HCT116 (cell line): ENCODE results near the gene KCTD19. TPM values are rescaled to one million over a fixed set of nuclear protein-coding genes. Genes with fewer than 3 reads are reported as not detected.

ENCODE experiments used
- ATAC-seq: fragments of 200-7000 bp; cut with Tn5 transposase; 2 replicates; pipeline ENCODE4 v1.9.1; 2020; ENCODE audit warnings: mild to moderate bottlenecking, moderate library complexity
- BruUV-seq: library from RNA; stranded (reverse); fragments of 400-500 nt; replicated peaks from 2 replicates; lab custom pipeline; 2021; lab: Mats Ljungman, UMichigan
- CTCF ChIA-PET: fragments of 300-600 bp; sonication (Branson Sonifier 250); formaldehyde crosslinking; loops from one replicate; lab custom pipeline; 2021; ENCODE audit warnings: antibody characterized with exemption; lab: Charles Lee
- POLR2A ChIA-PET: fragments of 300-600, 350-600 bp; sonication (Branson Sonifier 250); formaldehyde crosslinking; loops from one replicate; lab custom pipeline; 2021; ENCODE audit warnings: antibody characterized with exemption; lab: Charles Lee
- RAD21 ChIA-PET, 2 experiments: fragments of 300-600 bp; sonication (Branson Sonifier 250); formaldehyde crosslinking; loops; one replicate each; lab custom pipeline; 2023; ENCODE audit warnings: low total read pairs in 2 of 2; ENCODE audit not compliant: uncharacterized antibody in 2 of 2, unreplicated experiment in 2 of 2, low non-redundant PET in 1 of 2; lab: Charles Lee
- DNase-seq: peaks from one replicate; pipeline ENCODE4 v3.0.0-alpha.2; 2010; ENCODE audit warnings: low read depth, low spot score
- H2AFZ ChIP-seq: fragments of 200-600 bp; shearing (Covaris generic), sonication (generic); 2 replicates; pipeline ENCODE4 v1.6.1; 2017; ENCODE audit warnings: low read depth, mixed run types, mixed read lengths, antibody characterized with exemption, low read length; ENCODE audit not compliant: poor library complexity, severe bottlenecking
- H3K27ac ChIP-seq: 2 replicates; pipeline ENCODE4 v1.5.1; 2012; ENCODE audit warnings: low read depth, low read length
- H3K27me3 ChIP-seq: fragments of 200-600 bp; sonication (generic); 2 replicates; pipeline ENCODE4 v1.6.1; 2016; ENCODE audit warnings: mixed run types, low read length, mixed read lengths; ENCODE audit not compliant: insufficient read depth
- H3K36me3 ChIP-seq, 2 experiments: fragments of 200-500 bp in 1 of 2; fragments of 200-600 bp in 1 of 2; sonication (Bioruptor generic) in 1 of 2; sonication (generic) in 1 of 2; 2 replicates each; pipeline versions ENCODE4 v1.5.1 to v1.6.1; 2014 to 2016; ENCODE audit warnings: low read length in 2 of 2, inconsistent platforms in 1 of 2, mixed read lengths in 1 of 2, mixed run types in 1 of 2; ENCODE audit not compliant: insufficient read depth in 2 of 2, control insufficient read depth in 1 of 2
- H3K4me1 ChIP-seq, 2 experiments: fragments of 200-600 bp in 1 of 2; sonication (generic) in 1 of 2; 2 replicates each; pipeline versions ENCODE4 v1.5.1 to v1.6.1; 2012 to 2017; ENCODE audit warnings: low read length in 2 of 2, inconsistent platforms in 1 of 2, mild to moderate bottlenecking in 1 of 2, mixed read lengths in 1 of 2, mixed run types in 1 of 2, moderate library complexity in 1 of 2; ENCODE audit not compliant: insufficient read depth in 2 of 2, control insufficient read depth in 1 of 2
- H3K4me2 ChIP-seq: fragments of 200-600 bp; sonication (generic); 2 replicates; pipeline ENCODE4 v1.6.1; 2017; ENCODE audit warnings: mixed run types, low read length, mixed read lengths
- H3K4me3 ChIP-seq, 2 experiments: fragments of 200-600 bp in 1 of 2; sonication (generic) in 1 of 2; replicated peaks in 1 of 2; 2 replicates each; pipeline ENCODE4 v1.5.1; 2011 to 2016; ENCODE audit warnings: low read length in 2 of 2, control low read depth in 1 of 2, low read depth in 1 of 2, mild to moderate bottlenecking in 1 of 2, mixed read lengths in 1 of 2, mixed run types in 1 of 2
- H3K79me2 ChIP-seq: fragments of 200-600 bp; sonication (generic); 2 replicates; pipeline ENCODE4 v1.6.1; 2017; ENCODE audit warnings: mild to moderate bottlenecking, mixed run types, low read length, moderate library complexity, mixed read lengths; ENCODE audit not compliant: insufficient read depth
- H3K9ac ChIP-seq: fragments of 200-600 bp; sonication (generic); 2 replicates; pipeline ENCODE4 v1.6.1; 2016; ENCODE audit warnings: low read length, mixed read lengths
- H3K9me2 ChIP-seq: fragments of 200-600 bp; sonication (generic), shearing (Covaris generic); 2 replicates; pipeline ENCODE4 v1.6.1; 2017; ENCODE audit warnings: mixed run types, mild to moderate bottlenecking, moderate library complexity; ENCODE audit not compliant: insufficient read depth
- H3K9me3 ChIP-seq, 2 experiments: fragments of 200-500 bp in 1 of 2; fragments of 200-600 bp in 1 of 2; sonication (Bioruptor generic) in 1 of 2; sonication (generic) in 1 of 2; 2 replicates each; pipeline ENCODE4 v1.6.1; 2014 to 2017; ENCODE audit warnings: low read length in 2 of 2, mixed read lengths in 2 of 2, inconsistent platforms in 1 of 2, low read depth in 1 of 2, mild to moderate bottlenecking in 1 of 2, mixed run types in 1 of 2, moderate library complexity in 1 of 2; ENCODE audit not compliant: control insufficient read depth in 1 of 2, insufficient read depth in 1 of 2
- H4K20me1 ChIP-seq: fragments of 200-600 bp; sonication (generic), shearing (Covaris generic); 2 replicates; pipeline ENCODE4 v1.6.1; 2017; ENCODE audit warnings: mixed run types, mild to moderate bottlenecking, moderate library complexity; ENCODE audit not compliant: insufficient read depth
- ATF3 ChIP-seq: IDR thresholded peaks from 2 replicates; pipeline ENCODE4 v1.6.1; 2012
- CBX3 ChIP-seq: IDR thresholded peaks from 2 replicates; pipeline ENCODE4 v1.6.1; 2012; ENCODE audit warnings: low read depth
- CTCF ChIP-seq, 3 experiments: fragments of 200-600 bp in 1 of 3; sonication (generic) in 1 of 3; IDR thresholded peaks in 2 of 3; conservative IDR thresholded peaks in 1 of 3; 2 replicates each; pipeline ENCODE4 v1.5.1; 2012 to 2017; ENCODE audit warnings: low read depth in 2 of 3, low read length in 2 of 3, antibody characterized with exemption in 1 of 3, borderline replicate concordance in 1 of 3, control low read depth in 1 of 3, mild to moderate bottlenecking in 1 of 3, mixed read lengths in 1 of 3, mixed run types in 1 of 3, moderate library complexity in 1 of 3; ENCODE audit not compliant: insufficient read depth in 1 of 3
- EGR1 ChIP-seq: IDR thresholded peaks from 2 replicates; pipeline ENCODE4 v1.6.1; 2012; ENCODE audit warnings: low read depth
- ELF1 ChIP-seq: IDR thresholded peaks from 2 replicates; pipeline ENCODE4 v1.6.1; 2012; ENCODE audit warnings: low read depth, borderline replicate concordance
- EZH2 ChIP-seq: fragments of 200-600 bp; sonication (generic); IDR thresholded peaks from 2 replicates; pipeline ENCODE4 v1.6.1; 2017; ENCODE audit warnings: antibody characterized with exemption, mixed run types
- JUND ChIP-seq: IDR thresholded peaks from 2 replicates; pipeline ENCODE4 v1.6.1; 2012
- MAX ChIP-seq: IDR thresholded peaks from 2 replicates; pipeline ENCODE4 v1.6.1; 2012
- RAD21 ChIP-seq: IDR thresholded peaks from 2 replicates; pipeline ENCODE4 v1.6.1; 2012; ENCODE audit warnings: low read depth, mild to moderate bottlenecking
- SIN3A ChIP-seq: IDR thresholded peaks from 2 replicates; pipeline ENCODE4 v1.6.1; 2012; ENCODE audit warnings: low read depth
- SRF ChIP-seq: IDR thresholded peaks from 2 replicates; pipeline ENCODE4 v1.6.1; 2012; ENCODE audit warnings: low read depth
- TCF7L2 ChIP-seq: IDR thresholded peaks from 2 replicates; pipeline ENCODE4 v1.7.0; 2011; ENCODE audit warnings: borderline replicate concordance, inconsistent platforms; ENCODE audit not compliant: insufficient read depth, insufficient read length; ENCODE audit errors: extremely low read depth
- ZFX ChIP-seq: fragments of 450-650 bp; IDR thresholded peaks from 2 replicates; pipeline ENCODE4 v1.6.1; 2017
- intact Hi-C: fragments of 100-400 bp; cut with micrococcal nuclease; formaldehyde crosslinking; loops from 2 replicates; pipeline ENCODE4 v1.10.0; 2022
- total RNA-seq: library from RNA; stranded (reverse); gene quantifications from one replicate; pipeline ENCODE4 v1.2.1, GENCODE V29; 2021; ENCODE audit not compliant: unreplicated experiment

The KCTD19 gene
- total RNA-seq, 1 experiment from 2014 or later, result not detected

- H3K9me2 ChIP-seq, result no peaks in the 10 kb centered on the region
- no peak overlapping the region for H3K4me3 ChIP-seq
- peaks cover 27 to 31% of the 10 kb centered on the region in 2 experiments for H3K4me1 ChIP-seq
- ChIA-PET RAD21 (no interaction called here), POLR2A (no interaction called here), CTCF (no interaction called here)
- no peak for TF ChIP-seq RAD21
- TF ChIP-seq SRF, result no peak
- no peak for TF ChIP-seq CTCF (IDR thresholded peaks at IDR 0.05 in 2 of 3, conservative IDR thresholded peaks at IDR 0.05 in 1 of 3; ENCODE audit: borderline replicate concordance in 1 of 3, insufficient read depth in 1 of 3, low read depth in 2 of 3, low read length in 2 of 3)
- no peak for TF ChIP-seq EGR1
- TF ChIP-seq ZFX, result no peak
- TF ChIP-seq EZH2, result no peak
- no peak for TF ChIP-seq TCF7L2
- no peak for TF ChIP-seq ELF1
- no peak for TF ChIP-seq CBX3
- no peak for TF ChIP-seq MAX
- TF ChIP-seq ATF3, result no peak
- TF ChIP-seq JUND, result no peak
- TF ChIP-seq SIN3A, result no peak
- intact Hi-C loops, result loop anchor here (5.0 kb wide), 1 partner anchor 132 kb away; no protein-coding TSS in a partner anchor
- no peaks in the 10 kb centered on the region for H4K20me1 ChIP-seq
- no TSS peak for BruUV-seq
- no peaks in the 10 kb centered on the region for H3K79me2 ChIP-seq
- H3K9me3 ChIP-seq, result no peaks in the 10 kb centered on the region
- no peak overlapping the region for H3K27ac ChIP-seq
- no peak for DNase-seq
- no peak overlapping the region for H3K9ac ChIP-seq
- H3K27me3 ChIP-seq, result no peaks in the 10 kb centered on the region
- no peaks in the 10 kb centered on the region for H3K36me3 ChIP-seq
- ATAC-seq, result no peak
- no peak overlapping the region for H3K4me2 ChIP-seq
- no peak overlapping the region for H2AFZ ChIP-seq
These were observed 61.7 kb downstream of the KCTD19 start for GRCh38 chr16:67264866-67265265.
